Hepatocyte (in vitro differentiated cells): Measurements from ENCODE around the gene ZBTB8B.

ENCODE experiments used
- CTCF ChIP-seq: fragments of 200-600 bp; sonication (generic); IDR thresholded peaks from 2 replicates; pipeline ENCODE4 v1.5.1; 2016; ENCODE audit warnings: antibody characterized with exemption, mild to moderate bottlenecking; ENCODE audit not compliant: poor library complexity
- EZH2 ChIP-seq: fragments of 200-600 bp; sonication (generic); IDR thresholded peaks from 2 replicates; pipeline ENCODE4 v1.6.1; 2016; ENCODE audit warnings: antibody characterized with exemption, mild to moderate bottlenecking, borderline replicate concordance
- EZH2phosphoT487 ChIP-seq: fragments of 200-600 bp; sonication (generic); IDR thresholded peaks from one replicate; pipeline ENCODE4 v1.6.1; 2018; ENCODE audit warnings: antibody characterized with exemption, mild to moderate bottlenecking, low read depth, moderate library complexity; ENCODE audit not compliant: unreplicated experiment, severe bottlenecking

DNA sequence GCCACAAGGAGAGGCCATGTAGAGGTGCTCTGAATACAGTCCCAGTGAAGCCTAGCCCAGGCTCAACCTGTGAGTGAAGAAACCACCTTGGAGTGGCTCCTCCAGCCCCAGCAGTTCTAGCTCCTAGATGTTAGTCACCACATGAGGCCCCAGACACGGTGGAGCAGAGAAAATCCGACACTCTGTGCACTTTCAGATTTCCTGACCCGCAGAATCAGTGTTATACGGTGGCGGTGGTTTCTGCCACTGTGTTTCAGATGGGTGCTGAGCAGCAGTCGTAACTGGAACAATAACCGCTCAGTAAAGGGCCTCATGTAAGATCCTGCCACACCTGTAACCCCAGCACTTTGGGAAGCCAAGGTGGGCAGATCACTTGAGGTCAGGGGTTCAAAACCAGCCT, 38.3 kb downstream of the ZBTB8B start:
- TF ChIP-seq CTCF (no peak), EZH2 (no peak), EZH2phosphoT487 (no peak)
